B cell (primary cell): ENCODE measurements around the gene DTX3. TPM values are rescaled to one million over a fixed set of nuclear protein-coding genes. Genes with fewer than 3 reads are reported as not detected.

ENCODE experiments used
- ATAC-seq: fragments of 200-7000 bp; cut with Tn5 transposase; one replicate; pipeline ENCODE4 v1.10.0; 2021; ENCODE audit warnings: low read depth, mild to moderate bottlenecking, moderate number of reproducible peaks, moderate library complexity
- CTCF ChIA-PET: fragments of 350-600 bp; sonication (Branson Sonifier 250); formaldehyde crosslinking; loops from one replicate; lab custom pipeline; 2021; ENCODE audit warnings: antibody characterized with exemption, inconsistent platforms; lab: Charles Lee
- POLR2A ChIA-PET: fragments of 350-600 bp; sonication (Branson Sonifier 250); formaldehyde crosslinking; loops from one replicate; lab custom pipeline; 2021; ENCODE audit warnings: antibody characterized with exemption; lab: Charles Lee
- DNase-seq: peaks from one replicate; pipeline ENCODE4 v3.0.0; 2013
- H2AFZ ChIP-seq: 2 replicates; pipeline ENCODE4 v1.6.1; 2012; ENCODE audit warnings: mild to moderate bottlenecking, low read depth, low read length; ENCODE audit not compliant: insufficient read depth, poor library complexity, severe bottlenecking
- H3K27ac ChIP-seq, 2 donors: 1 replicate in 1 of 2; 2 replicates in 1 of 2; pipeline ENCODE4 v1.5.1; 2012 to 2013; ENCODE audit warnings: low read length in 2 of 2, mild to moderate bottlenecking in 2 of 2, moderate library complexity in 1 of 2
- H3K27me3 ChIP-seq, 4 experiments: fragments of 200-600 bp in 1 of 4; sonication (generic) in 1 of 4; replicated peaks in 1 of 4; 1 replicate in 2 of 4; 2 replicates in 2 of 4; pipeline versions ENCODE4 v1.6.1 to v1.7.0; 2013 to 2016; ENCODE audit warnings: low read length in 3 of 4, mild to moderate bottlenecking in 2 of 4, mixed read lengths in 1 of 4, moderate library complexity in 1 of 4; ENCODE audit not compliant: insufficient read depth in 4 of 4, control insufficient read depth in 3 of 4; ENCODE audit errors: control extremely low read depth in 1 of 4
- H3K36me3 ChIP-seq, 2 experiments: replicated peaks in 1 of 2; 1 replicate in 1 of 2; 2 replicates in 1 of 2; pipeline versions ENCODE4 v1.6.1 to v1.7.1; 2013; ENCODE audit warnings: low read length in 1 of 2; ENCODE audit not compliant: insufficient read depth in 2 of 2, control insufficient read depth in 1 of 2; ENCODE audit errors: control extremely low read depth in 1 of 2, extremely low read depth in 1 of 2
- H3K4me1 ChIP-seq, 2 donors: fragments of 200-600 bp in 1 of 2; sonication (generic) in 1 of 2; 1 replicate in 1 of 2; 2 replicates in 1 of 2; pipeline versions ENCODE4 v1.5.1 to v1.6.1; 2013 to 2017; ENCODE audit warnings: low read length in 2 of 2; ENCODE audit not compliant: control insufficient read depth in 2 of 2, insufficient read depth in 2 of 2
- H3K4me2 ChIP-seq: replicated peaks from 2 replicates; pipeline ENCODE3; 2012; ENCODE audit warnings: mild to moderate bottlenecking, low read depth, low read length; ENCODE audit not compliant: poor library complexity, severe bottlenecking
- H3K4me3 ChIP-seq, 5 experiments: fragments of 200-600 bp in 1 of 5; sonication (generic) in 1 of 5; 1 replicate in 3 of 5; 2 replicates in 2 of 5; pipeline versions ENCODE4 v1.5.1 to v1.7.0; 2011 to 2016; ENCODE audit warnings: low read length in 4 of 5, mild to moderate bottlenecking in 4 of 5, low read depth in 2 of 5, control low read depth in 1 of 5, moderate library complexity in 1 of 5; ENCODE audit not compliant: insufficient read depth in 1 of 5; ENCODE audit errors: control extremely low read depth in 1 of 5, extremely low read depth in 1 of 5
- H3K79me2 ChIP-seq: fragments of 200-600 bp; sonication (generic); one replicate; pipeline ENCODE4 v1.6.0; 2016; ENCODE audit warnings: low read length; ENCODE audit not compliant: control insufficient read depth, insufficient read depth
- H3K9ac ChIP-seq: fragments of 200-600 bp; sonication (generic); 2 replicates; pipeline ENCODE4 v1.6.1; 2017; ENCODE audit warnings: mild to moderate bottlenecking, low read length, moderate library complexity
- H3K9me3 ChIP-seq, 3 donors: one replicate each; pipeline versions ENCODE4 v1.6.1 to v1.7.1; 2013; ENCODE audit warnings: low read length in 2 of 3; ENCODE audit not compliant: control insufficient read depth in 2 of 3, insufficient read depth in 1 of 3; ENCODE audit errors: control extremely low read depth in 1 of 3
- H4K20me1 ChIP-seq: 2 replicates; pipeline ENCODE4 v1.6.0; 2012; ENCODE audit warnings: mild to moderate bottlenecking, low read length; ENCODE audit not compliant: insufficient read depth, control insufficient read depth, poor library complexity, severe bottlenecking
- H3K27ac Mint-ChIP-seq: one replicate; pipeline ENCODE4 v1.8.0; 2021; ENCODE audit warnings: mixed read lengths
- H3K27me3 Mint-ChIP-seq: one replicate; pipeline ENCODE4 v1.8.0; 2021; ENCODE audit warnings: mixed read lengths
- H3K4me1 Mint-ChIP-seq: one replicate; pipeline ENCODE4 v1.8.0; 2021; ENCODE audit warnings: mixed read lengths
- H3K4me3 Mint-ChIP-seq: one replicate; pipeline ENCODE4 v1.8.0; 2021; ENCODE audit warnings: mixed read lengths
- H3K9me3 Mint-ChIP-seq: one replicate; pipeline ENCODE4 v1.8.0; 2022; ENCODE audit warnings: mixed read lengths; ENCODE audit not compliant: insufficient read depth
- EZH2 ChIP-seq: IDR thresholded peaks from 2 replicates; pipeline ENCODE4 v1.6.1; 2012; ENCODE audit warnings: borderline replicate concordance, low read depth, mild to moderate bottlenecking, moderate library complexity, low read length; ENCODE audit not compliant: insufficient read depth, poor library complexity, severe bottlenecking
- WGBS: methylation state at CpG from one replicate; pipeline ENCODE4 v1.1.5; 2013; ENCODE audit warnings: missing lambda C conversion rate; ENCODE audit not compliant: insufficient coverage; 5-methylcytosine and 5-hydroxymethylcytosine counted together
- intact Hi-C: fragments of 100-400 bp; cut with micrococcal nuclease; formaldehyde crosslinking; loops from one replicate; pipeline ENCODE4 v1.10.0; 2022
- polyA plus RNA-seq: library from polyadenylated mRNA; depleted of rRNA; stranded (reverse); fragments of >200 nt; gene quantifications from 2 replicates; pipeline ENCODE4 v1.2.3, GENCODE V29; 2012
- total RNA-seq, 2 donors: library from RNA; stranded (reverse); fragments of 120-200 nt in 1 of 2; gene quantifications; 1 replicate in 1 of 2; 2 replicates in 1 of 2; pipeline versions ENCODE4 v1.2.3 to v1.2.4, GENCODE V29; 2013 to 2022
- TF ChIP-seq, protein P1 (sequence below): fragments of 200-600 bp; IDR thresholded peaks from one replicate; pipeline ENCODE4 v1.8.0; 2022; ENCODE audit warnings: antibody characterized with exemption, mild to moderate bottlenecking

Gene DTX3
- total and polyA plus RNA-seq, 2 donors (not counting 1 experiment from before 2014, with no cell fraction given): 3.5 to 7.3 TPM

- H3K27ac Mint-ChIP-seq: no peak overlapping the region
- no peak overlapping the region for H3K9ac ChIP-seq
- H3K4me3 ChIP-seq: no peak overlapping the region
- no peak overlapping the region for H3K27ac ChIP-seq
- H2AFZ ChIP-seq: no peak overlapping the region
- H3K4me3 Mint-ChIP-seq: peak overlapping the region; percentile 85
- ATAC-seq (no peak), DNase-seq (peak; percentile 63)
- intact Hi-C loops: loop anchor here (5.0 kb wide), 2 partner anchors 97 to 142 kb away; partner anchors contain the start of genes ARHGAP9, DDIT3 and MBD6
- H3K27me3 Mint-ChIP-seq: peaks cover 79% of the 10 kb centered on the region
- CTCF ChIA-PET: interaction anchor here (1.0 to 5.1 kb wide), 10 partner anchors 12 to 164 kb away, joined by 3 to 122 read pairs (median 6); partner anchors contain the start of gene B4GALNT1
- H3K4me1 ChIP-seq: peaks cover 40 to 55% of the 10 kb centered on the region in 2 donors
- H3K27me3 ChIP-seq: peaks cover 0 to 86% (median 52%) of the 10 kb centered on the region in 4 experiments
- H3K9me3 ChIP-seq: peaks cover 0 to 18% (median 0%) of the 10 kb centered on the region in 3 donors
- H3K4me2 ChIP-seq: peak overlapping the region; percentile 92
- TF ChIP-seq, protein P1, sequence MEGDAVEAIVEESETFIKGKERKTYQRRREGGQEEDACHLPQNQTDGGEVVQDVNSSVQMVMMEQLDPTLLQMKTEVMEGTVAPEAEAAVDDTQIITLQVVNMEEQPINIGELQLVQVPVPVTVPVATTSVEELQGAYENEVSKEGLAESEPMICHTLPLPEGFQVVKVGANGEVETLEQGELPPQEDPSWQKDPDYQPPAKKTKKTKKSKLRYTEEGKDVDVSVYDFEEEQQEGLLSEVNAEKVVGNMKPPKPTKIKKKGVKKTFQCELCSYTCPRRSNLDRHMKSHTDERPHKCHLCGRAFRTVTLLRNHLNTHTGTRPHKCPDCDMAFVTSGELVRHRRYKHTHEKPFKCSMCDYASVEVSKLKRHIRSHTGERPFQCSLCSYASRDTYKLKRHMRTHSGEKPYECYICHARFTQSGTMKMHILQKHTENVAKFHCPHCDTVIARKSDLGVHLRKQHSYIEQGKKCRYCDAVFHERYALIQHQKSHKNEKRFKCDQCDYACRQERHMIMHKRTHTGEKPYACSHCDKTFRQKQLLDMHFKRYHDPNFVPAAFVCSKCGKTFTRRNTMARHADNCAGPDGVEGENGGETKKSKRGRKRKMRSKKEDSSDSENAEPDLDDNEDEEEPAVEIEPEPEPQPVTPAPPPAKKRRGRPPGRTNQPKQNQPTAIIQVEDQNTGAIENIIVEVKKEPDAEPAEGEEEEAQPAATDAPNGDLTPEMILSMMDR: no peak
- TF ChIP-seq EZH2: no peak
- POLR2A ChIA-PET: interaction anchor here (0.6 to 1.0 kb wide), 2 partner anchors 9 to 36 kb away, joined by 3 read pairs; no protein-coding TSS in a partner anchor
- H3K36me3 ChIP-seq: no peaks in the 10 kb centered on the region
- H3K79me2 ChIP-seq: no peaks in the 10 kb centered on the region
- 8% methylated on average over 41 of the region's 46 CpGs for WGBS
- H3K4me1 Mint-ChIP-seq: peaks cover 51% of the 10 kb centered on the region
- no peaks in the 10 kb centered on the region for H3K9me3 Mint-ChIP-seq
- H4K20me1 ChIP-seq: peaks cover 7% of the 10 kb centered on the region
Observed at GRCh38 chr12:57619434-57620244, 15.0 kb downstream of the DTX3 start.
